Fibroblast of lung (primary cell): ENCODE data around the gene RYR2. TPM values are rescaled to one million over a fixed set of nuclear protein-coding genes. Genes with fewer than 3 reads are reported as not detected.

ENCODE experiments used
- DNase-seq, 2 donors: peaks; one replicate each; pipeline versions ENCODE4 v3.0.0 to v3.0.0-alpha.2; 2010; ENCODE audit warnings: low read depth in 2 of 2
- H2AFZ ChIP-seq: 2 replicates; pipeline ENCODE4 v1.5.1; 2012; ENCODE audit warnings: low read length, control low read depth, inconsistent platforms
- H3K27ac ChIP-seq: 2 replicates; pipeline ENCODE4 v1.5.1; 2011; ENCODE audit warnings: low read length, control low read depth; ENCODE audit not compliant: insufficient read depth
- H3K27me3 ChIP-seq: 2 replicates; pipeline ENCODE4 v1.5.1; 2011; ENCODE audit warnings: mild to moderate bottlenecking, low read length; ENCODE audit not compliant: control insufficient read depth, insufficient read depth
- H3K36me3 ChIP-seq: 2 replicates; pipeline ENCODE4 v1.5.1; 2011; ENCODE audit warnings: low read length; ENCODE audit not compliant: control insufficient read depth, insufficient read depth
- H3K4me1 ChIP-seq: 2 replicates; pipeline ENCODE4 v1.5.1; 2011; ENCODE audit warnings: low read length; ENCODE audit not compliant: control insufficient read depth, insufficient read depth; ENCODE audit errors: extremely low read depth
- H3K4me2 ChIP-seq: 2 replicates; pipeline ENCODE4 v1.5.1; 2011; ENCODE audit warnings: low read length, control low read depth; ENCODE audit not compliant: insufficient read depth; ENCODE audit errors: extremely low read depth
- H3K4me3 ChIP-seq, 4 experiments: fragments of 200-600 bp in 1 of 4; sonication (generic) in 1 of 4; replicated peaks in 1 of 4; 2 replicates each; pipeline ENCODE4 v1.5.1; 2011 to 2016; ENCODE audit warnings: low read length in 4 of 4, low read depth in 3 of 4, mild to moderate bottlenecking in 3 of 4, control low read depth in 2 of 4, inconsistent platforms in 1 of 4, mixed read lengths in 1 of 4; ENCODE audit not compliant: insufficient read depth in 1 of 4; ENCODE audit errors: control extremely low read depth in 1 of 4
- H3K79me2 ChIP-seq: 2 replicates; pipeline ENCODE4 v1.5.1; 2012; ENCODE audit warnings: mild to moderate bottlenecking, low read length, inconsistent platforms; ENCODE audit not compliant: control insufficient read depth, insufficient read depth
- H3K9ac ChIP-seq: 2 replicates; pipeline ENCODE4 v1.5.1; 2011; ENCODE audit warnings: mild to moderate bottlenecking, low read length, control low read depth; ENCODE audit not compliant: insufficient read depth
- H3K9me3 ChIP-seq: 2 replicates; pipeline ENCODE4 v1.5.1; 2012; ENCODE audit warnings: low read depth, low read length; ENCODE audit not compliant: control insufficient read depth, insufficient read depth
- H4K20me1 ChIP-seq: 2 replicates; pipeline ENCODE4 v1.5.1; 2011; ENCODE audit warnings: low read length; ENCODE audit not compliant: control insufficient read depth, insufficient read depth; ENCODE audit errors: extremely low read depth
- EZH2 ChIP-seq: IDR thresholded peaks from 2 replicates; pipeline ENCODE4 v1.5.1; 2012; ENCODE audit warnings: low read length, control low read depth, mild to moderate bottlenecking; ENCODE audit errors: missing control alignments
- polyA plus RNA-seq, 2 donors: library from polyadenylated mRNA; depleted of rRNA in 1 of 2; stranded (reverse) in 1 of 2; unstranded in 1 of 2; fragments of >200 nt; gene quantifications; 2 replicates each; pipeline ENCODE4 v1.2.1, GENCODE V29; 2011 to 2012; ENCODE audit warnings: missing spikeins in 1 of 2
- total RNA-seq: library from RNA; depleted of rRNA; stranded (reverse); fragments of >200 nt; gene quantifications from 2 replicates; pipeline ENCODE4 v1.2.1, GENCODE V29; 2014
- TF ChIP-seq, protein P1 (sequence below), 2 donors: IDR thresholded peaks in 1 of 2; conservative IDR thresholded peaks in 1 of 2; 1 replicate in 1 of 2; 2 replicates in 1 of 2; pipeline ENCODE4 v1.5.1; 2011 to 2012; ENCODE audit warnings: low read length in 2 of 2, control low read depth in 1 of 2, inconsistent platforms in 1 of 2, low read depth in 1 of 2, mild to moderate bottlenecking in 1 of 2

Gene RYR2
- total and polyA plus RNA-seq, 2 donors (not counting 1 experiment from before 2014, with no cell fraction given) = 0.06 to 0.17 TPM

DNA sequence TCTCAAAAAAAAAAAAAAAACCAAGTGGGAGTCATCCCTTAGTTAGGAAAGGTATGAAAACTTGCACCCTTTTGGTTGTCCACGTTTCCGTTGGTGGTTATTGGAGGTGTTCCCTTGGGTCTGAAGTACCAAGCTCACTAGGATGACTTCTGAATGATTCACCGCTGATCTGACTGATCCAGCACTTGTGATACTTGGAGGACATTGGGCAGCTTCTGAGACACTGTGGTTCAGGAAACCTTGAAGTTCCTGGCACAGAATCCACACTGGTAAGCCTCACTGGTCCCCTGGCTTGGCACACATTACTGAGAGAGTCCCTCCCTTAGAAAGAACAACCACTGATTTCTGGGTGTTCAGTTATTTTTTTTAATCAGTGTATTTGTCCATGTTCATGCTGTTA is 91.9 kb downstream of the RYR2 start:
- H3K27me3 ChIP-seq = no peaks in the 10 kb centered on the region
- no peaks in the 10 kb centered on the region for H3K79me2 ChIP-seq
- H3K4me2 ChIP-seq = no peak overlapping the region
- H2AFZ ChIP-seq = no peak overlapping the region
- no peak for DNase-seq
- no peak overlapping the region for H3K27ac ChIP-seq
- H3K9ac ChIP-seq = no peak overlapping the region
- TF ChIP-seq, protein P1, sequence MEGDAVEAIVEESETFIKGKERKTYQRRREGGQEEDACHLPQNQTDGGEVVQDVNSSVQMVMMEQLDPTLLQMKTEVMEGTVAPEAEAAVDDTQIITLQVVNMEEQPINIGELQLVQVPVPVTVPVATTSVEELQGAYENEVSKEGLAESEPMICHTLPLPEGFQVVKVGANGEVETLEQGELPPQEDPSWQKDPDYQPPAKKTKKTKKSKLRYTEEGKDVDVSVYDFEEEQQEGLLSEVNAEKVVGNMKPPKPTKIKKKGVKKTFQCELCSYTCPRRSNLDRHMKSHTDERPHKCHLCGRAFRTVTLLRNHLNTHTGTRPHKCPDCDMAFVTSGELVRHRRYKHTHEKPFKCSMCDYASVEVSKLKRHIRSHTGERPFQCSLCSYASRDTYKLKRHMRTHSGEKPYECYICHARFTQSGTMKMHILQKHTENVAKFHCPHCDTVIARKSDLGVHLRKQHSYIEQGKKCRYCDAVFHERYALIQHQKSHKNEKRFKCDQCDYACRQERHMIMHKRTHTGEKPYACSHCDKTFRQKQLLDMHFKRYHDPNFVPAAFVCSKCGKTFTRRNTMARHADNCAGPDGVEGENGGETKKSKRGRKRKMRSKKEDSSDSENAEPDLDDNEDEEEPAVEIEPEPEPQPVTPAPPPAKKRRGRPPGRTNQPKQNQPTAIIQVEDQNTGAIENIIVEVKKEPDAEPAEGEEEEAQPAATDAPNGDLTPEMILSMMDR (conservative IDR thresholded peaks at IDR 0.05 in 1 of 2, IDR thresholded peaks at IDR 0.05 in 1 of 2; ENCODE audit: low read depth in 1 of 2, low read length in 2 of 2) = no peak
- TF ChIP-seq EZH2 = no peak
- H4K20me1 ChIP-seq = no peaks in the 10 kb centered on the region
- H3K4me3 ChIP-seq = no peak overlapping the region
- no peaks in the 10 kb centered on the region for H3K4me1 ChIP-seq
- no peaks in the 10 kb centered on the region for H3K36me3 ChIP-seq
- no peaks in the 10 kb centered on the region for H3K9me3 ChIP-seq

DNA sequence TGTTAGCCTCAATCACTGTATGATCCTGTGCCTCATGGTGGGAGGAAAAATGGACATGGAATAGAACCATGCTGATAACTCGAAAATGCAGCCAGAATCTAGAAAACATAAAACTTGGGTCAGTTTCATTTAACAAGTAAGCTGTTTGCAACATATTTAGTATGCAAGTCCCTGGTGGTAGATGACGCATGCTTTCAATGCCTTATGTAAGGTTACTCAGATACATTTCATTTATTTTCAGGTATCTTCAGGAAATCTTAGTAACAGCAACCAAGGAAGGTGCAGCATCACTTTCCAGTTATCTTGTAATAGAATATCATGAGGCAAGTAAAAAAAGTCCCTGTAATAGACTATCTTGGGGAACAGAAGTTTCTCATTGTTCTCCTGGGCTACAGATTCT is 92.9 kb downstream of the RYR2 start:
- Histone ChIP-seq H3K9ac (no peak overlapping the region), H3K79me2 (no peaks in the 10 kb centered on the region), H3K4me2 (no peak overlapping the region), H3K27me3 (no peaks in the 10 kb centered on the region), H3K9me3 (no peaks in the 10 kb centered on the region), H3K36me3 (no peaks in the 10 kb centered on the region), H3K4me1 (no peaks in the 10 kb centered on the region), H2AFZ (no peak overlapping the region), H4K20me1 (no peaks in the 10 kb centered on the region), H3K27ac (no peak overlapping the region), H3K4me3 (no peak overlapping the region)
- DNase-seq = no peak
- TF ChIP-seq EZH2 = no peak
- TF ChIP-seq, protein P1 (conservative IDR thresholded peaks at IDR 0.05 in 1 of 2, IDR thresholded peaks at IDR 0.05 in 1 of 2; ENCODE audit: low read depth in 1 of 2, low read length in 2 of 2) = no peak

DNA sequence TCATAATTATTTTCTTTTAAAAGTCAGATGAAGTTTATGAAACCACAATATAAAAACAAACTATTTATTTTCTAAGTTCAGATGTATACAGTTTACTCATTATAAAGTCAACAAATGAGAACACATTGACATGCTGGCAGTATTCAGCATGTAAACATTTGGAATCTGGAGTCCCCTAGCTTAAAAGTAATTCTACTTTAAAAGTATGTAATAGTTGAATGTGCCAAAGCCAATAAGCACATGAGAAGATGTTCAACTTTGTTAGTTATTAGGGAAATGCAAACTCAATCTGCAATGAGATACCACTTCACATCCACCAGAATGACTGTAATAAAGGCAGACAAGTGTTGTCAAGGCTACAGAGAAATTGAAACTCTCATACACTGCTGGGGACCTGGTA is 96.6 kb downstream of the RYR2 start:
- H3K9ac ChIP-seq = no peak overlapping the region
- H3K27me3 ChIP-seq = no peaks in the 10 kb centered on the region
- no peaks in the 10 kb centered on the region for H4K20me1 ChIP-seq
- no peak overlapping the region for H3K4me3 ChIP-seq
- no peaks in the 10 kb centered on the region for H3K9me3 ChIP-seq
- no peaks in the 10 kb centered on the region for H3K36me3 ChIP-seq
- no peak overlapping the region for H3K4me2 ChIP-seq
- TF ChIP-seq EZH2 = no peak
- TF ChIP-seq, protein P1 (conservative IDR thresholded peaks at IDR 0.05 in 1 of 2, IDR thresholded peaks at IDR 0.05 in 1 of 2; ENCODE audit: low read depth in 1 of 2, low read length in 2 of 2) = no peak
- H3K4me1 ChIP-seq = no peaks in the 10 kb centered on the region
- H2AFZ ChIP-seq = no peak overlapping the region
- DNase-seq = no peak
- H3K27ac ChIP-seq = no peak overlapping the region
- no peaks in the 10 kb centered on the region for H3K79me2 ChIP-seq
